Stomach (tissue), 9 donors: ENCODE results near the gene PDE4D. TPM values are rescaled to one million over a fixed set of nuclear protein-coding genes. Genes with fewer than 3 reads are reported as not detected.

Experiments used
- DNase-seq, 2 donors: peaks; one replicate each; pipeline versions ENCODE4 v3.0.0 to v3.0.0-alpha.2; 2013 to 2019
- H3K27ac ChIP-seq, 5 donors: fragments of 200-600 bp in 4 of 5; sonication (generic) in 4 of 5; one replicate each; pipeline ENCODE4 v1.5.1; 2013 to 2019; ENCODE audit warnings: mild to moderate bottlenecking in 1 of 5, moderate library complexity in 1 of 5
- H3K27me3 ChIP-seq, 3 donors: fragments of 200-600 bp; sonication (generic); one replicate each; pipeline ENCODE4 v1.5.1; 2017 to 2019; ENCODE audit warnings: mixed run types in 1 of 3
- H3K36me3 ChIP-seq, 4 donors: fragments of 200-600 bp; sonication (generic); 1 replicate in 3 of 4; 2 replicates in 1 of 4; pipeline ENCODE4 v1.5.1; 2016 to 2019
- H3K4me1 ChIP-seq, 4 donors: fragments of 200-600 bp; sonication (generic); one replicate each; pipeline ENCODE4 v1.5.1; 2016 to 2019
- H3K4me3 ChIP-seq, 4 donors: fragments of 200-600 bp; sonication (generic) in 3 of 4; one replicate each; pipeline ENCODE4 v1.5.1; 2016 to 2019; ENCODE audit warnings: mild to moderate bottlenecking in 1 of 4
- H3K9me3 ChIP-seq, 4 donors: fragments of 200-600 bp; sonication (generic); one replicate each; pipeline ENCODE4 v1.5.1; 2016 to 2019
- CTCF ChIP-seq, 7 experiments: fragments of 450-650 bp in 4 of 7; fragments of 200-600 bp in 3 of 7; sonication (generic) in 3 of 7; IDR thresholded peaks; one replicate each; pipeline ENCODE4 v1.5.1; 2016 to 2019; ENCODE audit warnings: antibody characterized with exemption in 7 of 7, control low read depth in 2 of 7, mild to moderate bottlenecking in 1 of 7
- EP300 ChIP-seq: sonication (generic); formaldehyde crosslinking; IDR thresholded peaks from one replicate; pipeline ENCODE4 v1.6.1; 2017; ENCODE audit warnings: antibody characterized with exemption
- POLR2A ChIP-seq, 4 donors: fragments of 450-650 bp; IDR thresholded peaks; one replicate each; pipeline ENCODE4 v1.6.1; 2016; ENCODE audit warnings: antibody characterized with exemption in 4 of 4, control low read depth in 2 of 4, mild to moderate bottlenecking in 1 of 4, moderate library complexity in 1 of 4
- POLR2AphosphoS5 ChIP-seq, 3 donors: sonication (generic); formaldehyde crosslinking; IDR thresholded peaks; one replicate each; pipeline ENCODE4 v1.6.1; 2016; ENCODE audit warnings: antibody characterized with exemption in 3 of 3
- WGBS, 5 donors: extraction: QIAGEN DNeasy Blood & Tissue Kit in 3 of 5; methylation state at CpG; one replicate each; pipeline versions ENCODE4 v1.1.5 to v1.1.7; 2013 to 2018; 5-methylcytosine and 5-hydroxymethylcytosine counted together
- intact Hi-C: fragments of 100-400 bp; cut with DNase I; formaldehyde crosslinking; loops from one replicate; pipeline ENCODE4 v1.15.1; 2023; ENCODE audit warnings: low total_unique reads
- polyA plus RNA-seq, 3 donors: library from polyadenylated mRNA; stranded (reverse); fragments of 200-250 nt; gene quantifications; one replicate each; pipeline ENCODE4 v1.2.3, GENCODE V29; 2013
- total RNA-seq, 5 donors: library from RNA; depleted of rRNA; stranded (reverse); fragments of >200 nt; gene quantifications; one replicate each; pipeline versions ENCODE4 v1.1.0 to v1.2.3, GENCODE V29; 2014 to 2016
- donor health status: healthy with polysubstance abuse.
- donor health status: Bipolar disorder and iron deficiency.
- donor health status: healthy.

Gene PDE4D
- total and polyA plus RNA-seq, 8 donors: 3.1 to 147 (median 97.3) TPM

GRCh38 chr5:59656351-59657254 lies 236.9 kb downstream of the PDE4D start:
- 84 to 89% (median 85%) methylated on average over 5 of the region's 5 CpGs for WGBS, 5 donors

DNA sequence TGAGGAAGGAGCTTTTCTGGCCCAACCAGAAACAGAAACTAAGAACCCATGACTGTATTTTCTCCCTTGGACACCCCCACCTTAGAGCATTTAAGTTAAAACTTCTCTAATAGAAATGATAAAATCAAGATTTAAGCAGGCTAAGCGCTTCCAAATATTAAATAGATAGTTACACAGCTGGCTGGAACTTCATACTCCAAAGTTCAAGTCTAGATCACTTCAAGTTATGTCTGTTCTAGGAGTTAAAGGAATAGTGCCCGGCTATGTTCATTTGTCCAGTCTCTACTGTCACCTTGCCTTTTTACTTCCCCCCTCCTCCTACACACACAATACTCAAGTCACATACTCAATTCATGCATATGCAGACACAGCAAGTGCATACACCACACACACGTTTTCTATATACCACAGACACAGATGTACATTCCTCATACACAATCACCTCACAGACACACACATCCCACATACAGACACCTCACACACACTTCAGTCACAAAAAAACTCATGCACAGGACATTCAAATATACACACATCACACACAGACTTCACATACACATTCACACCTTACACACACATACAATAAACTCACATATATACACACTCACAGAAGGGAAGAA lies 237.7 kb downstream of the PDE4D start:
- WGBS, 5 donors: 81 to 95% (median 90%) methylated on average over 3 of the region's 3 CpGs
- H3K9me3 ChIP-seq: no peaks in the 10 kb centered on the region
- no peak for DNase-seq
- no peak overlapping the region for H3K4me3 ChIP-seq
- no peaks in the 10 kb centered on the region for H3K27me3 ChIP-seq
- no peaks in the 10 kb centered on the region for H3K36me3 ChIP-seq
- no peak overlapping the region for H3K27ac ChIP-seq
- peaks cover 10 to 46% (median 20%) of the 10 kb centered on the region in 4 donors for H3K4me1 ChIP-seq
- intact Hi-C loops: no loop called here
- TF ChIP-seq CTCF (IDR thresholded peaks at IDR 0.05) (peak in 1 of 7 experiments; percentile 6), EP300 (no peak)

More at GRCh38 chr5:59656351-59657254, 236.9 kb downstream of the PDE4D start:
- no peaks in the 10 kb centered on the region for H3K36me3 ChIP-seq
- no peaks in the 10 kb centered on the region for H3K9me3 ChIP-seq
- no peak for TF ChIP-seq EP300
- TF ChIP-seq POLR2AphosphoS5 (IDR thresholded peaks at IDR 0.05): no peak
- TF ChIP-seq CTCF (IDR thresholded peaks at IDR 0.05): no peak
- no peak for TF ChIP-seq POLR2A (IDR thresholded peaks at IDR 0.05)
- no peak overlapping the region for H3K4me3 ChIP-seq
- H3K27ac ChIP-seq: no peak overlapping the region
- intact Hi-C loops: no loop called here
- H3K27me3 ChIP-seq: no peaks in the 10 kb centered on the region
- peaks cover 11 to 54% (median 24%) of the 10 kb centered on the region in 4 donors for H3K4me1 ChIP-seq
- DNase-seq: no peak

- Histone ChIP-seq H3K27ac (no peak overlapping the region), H3K4me3 (no peak overlapping the region), H3K9me3 (no peaks in the 10 kb centered on the region), H3K27me3 (no peaks in the 10 kb centered on the region), H3K4me1 (peaks cover 3 to 38% (median 15%) of the 10 kb centered on the region in 4 donors), H3K36me3 (no peaks in the 10 kb centered on the region)
- no peak for DNase-seq
- TF ChIP-seq POLR2AphosphoS5 (IDR thresholded peaks at IDR 0.05) (no peak), CTCF (IDR thresholded peaks at IDR 0.05) (no peak), POLR2A (IDR thresholded peaks at IDR 0.05) (no peak), EP300 (no peak)
- 91 to 98% (median 97%) methylated on average over 1 of the region's 1 CpG for WGBS, 5 donors
- intact Hi-C loops: no loop called here
These were observed 238.8 kb downstream of the PDE4D start for GRCh38 chr5:59654691-59655090.

DNA sequence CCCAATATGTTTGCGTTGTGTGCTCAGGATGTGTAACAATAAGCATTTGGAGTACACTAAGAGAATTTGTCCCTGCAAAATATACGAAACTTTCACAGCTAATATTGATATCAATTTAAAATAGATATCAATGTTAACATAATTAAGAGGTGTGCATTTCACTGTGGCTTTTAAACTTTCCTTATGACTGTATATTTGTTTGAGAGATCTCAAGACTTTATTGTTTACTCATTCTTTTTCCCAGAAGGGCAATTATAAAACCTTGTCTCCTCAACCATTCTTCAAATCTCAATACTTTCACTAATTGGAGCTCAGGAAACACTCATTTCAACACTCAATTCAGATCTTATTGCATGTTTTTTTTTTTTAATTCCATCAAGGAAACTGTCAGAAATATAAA lies 241.1 kb downstream of the PDE4D start:
- H3K27me3 ChIP-seq: no peaks in the 10 kb centered on the region
- peak overlapping the region in 2 of 5 donors; percentile 1 to 6 for H3K27ac ChIP-seq
- no peak for DNase-seq
- 33 to 63% (median 41%) methylated on average over 2 of the region's 2 CpGs for WGBS, 5 donors
- H3K9me3 ChIP-seq: no peaks in the 10 kb centered on the region
- TF ChIP-seq EP300: no peak
- TF ChIP-seq POLR2AphosphoS5 (IDR thresholded peaks at IDR 0.05): no peak
- no peak for TF ChIP-seq POLR2A (IDR thresholded peaks at IDR 0.05)
- TF ChIP-seq CTCF (IDR thresholded peaks at IDR 0.05): no peak
- H3K4me1 ChIP-seq: peaks cover 4 to 34% (median 21%) of the 10 kb centered on the region in 4 donors
- H3K36me3 ChIP-seq: no peaks in the 10 kb centered on the region
- no peak overlapping the region for H3K4me3 ChIP-seq
- intact Hi-C loops: no loop called here
